HEK293T (cell line): ENCODE measurements around the gene RHNO1.

Experiments
- CTCF ChIA-PET: fragments of 350-600 bp; formaldehyde crosslinking; extraction: SDS; loops from one replicate; lab custom pipeline; 2021; ENCODE audit warnings: antibody characterized with exemption, inconsistent platforms; lab: Yijun Ruan, JAX
- POLR2A ChIA-PET: fragments of 350-600 bp; formaldehyde crosslinking; extraction: SDS; loops from one replicate; lab custom pipeline; 2020; ENCODE audit warnings: antibody characterized with exemption, inconsistent platforms; lab: Yijun Ruan, JAX
- DNase-seq: peaks from one replicate; pipeline ENCODE4 v3.0.0; 2012; ENCODE audit warnings: mixed read lengths; ENCODE audit errors: extremely low spot score
- ARNT ChIP-seq: fragments of 450-650 bp; IDR thresholded peaks from 2 replicates; pipeline ENCODE4 v1.6.1; 2017; ENCODE audit warnings: mild to moderate bottlenecking
- FOXA1 ChIP-seq: fragments of 450-650 bp; IDR thresholded peaks from 2 replicates; pipeline ENCODE4 v1.6.1; 2016; ENCODE audit warnings: mild to moderate bottlenecking
- FOXK2 ChIP-seq: fragments of 450-650 bp; IDR thresholded peaks from 2 replicates; pipeline ENCODE4 v1.6.1; 2016; ENCODE audit warnings: mild to moderate bottlenecking
- FOXM1 ChIP-seq: fragments of 450-650 bp; IDR thresholded peaks from 2 replicates; pipeline ENCODE4 v1.6.1; 2017; ENCODE audit warnings: mild to moderate bottlenecking, borderline replicate concordance
- HDGF ChIP-seq: fragments of 450-650 bp; IDR thresholded peaks from 2 replicates; pipeline ENCODE4 v1.6.1; 2017; ENCODE audit warnings: antibody characterized with exemption, borderline replicate concordance
- NFRKB ChIP-seq: fragments of 450-650 bp; IDR thresholded peaks from 2 replicates; pipeline ENCODE4 v1.6.1; 2016; ENCODE audit warnings: mild to moderate bottlenecking, moderate library complexity
- PKNOX1 ChIP-seq: fragments of 450-650 bp; IDR thresholded peaks from 2 replicates; pipeline ENCODE4 v1.6.1; 2016
- SP1 ChIP-seq: fragments of 450-650 bp; IDR thresholded peaks from 2 replicates; pipeline ENCODE4 v1.6.1; 2017
- TARDBP ChIP-seq: fragments of 450-650 bp; IDR thresholded peaks from 2 replicates; pipeline ENCODE4 v1.6.1; 2016
- ZNF384 ChIP-seq: fragments of 450-650 bp; IDR thresholded peaks from 2 replicates; pipeline ENCODE4 v1.6.1; 2016

RHNO1 gene

GRCh38 chr12:2937500-2937899 is 60.5 kb downstream of the RHNO1 start:
- ChIA-PET CTCF (no interaction called here), POLR2A (no interaction called here)
- TF ChIP-seq ARNT = no peak
- TF ChIP-seq PKNOX1 = no peak
- TF ChIP-seq HDGF = no peak
- no peak for TF ChIP-seq FOXM1
- no peak for TF ChIP-seq FOXK2
- no peak for TF ChIP-seq ZNF384
- no peak for TF ChIP-seq SP1
- no peak for TF ChIP-seq NFRKB
- no peak for TF ChIP-seq TARDBP
- no peak for TF ChIP-seq FOXA1
- no peak for DNase-seq
